Spleen (tissue), 11 donors: ENCODE data around the gene PMP22. TPM values are rescaled to one million over a fixed set of nuclear protein-coding genes. Genes with fewer than 3 reads are reported as not detected.

Source experiments
- DNase-seq: peaks from one replicate; pipeline ENCODE4 v3.0.0-alpha.2; 2020
- H3K27ac ChIP-seq, 8 donors: fragments of 200-600 bp; sonication (generic) in 7 of 8; 1 replicate in 4 of 8; 2 replicates in 4 of 8; pipeline versions ENCODE4 v1.5.0 to v1.8.0; 2016 to 2021; ENCODE audit warnings: inconsistent platforms in 4 of 8, mild to moderate bottlenecking in 4 of 8, moderate library complexity in 1 of 8
- H3K27me3 ChIP-seq, 7 donors: fragments of 200-600 bp; sonication (generic) in 6 of 7; replicated peaks in 1 of 7; 1 replicate in 4 of 7; 2 replicates in 3 of 7; pipeline versions ENCODE4 v1.5.0 to v1.8.0; 2016 to 2021; ENCODE audit warnings: inconsistent platforms in 3 of 7, mild to moderate bottlenecking in 1 of 7
- H3K36me3 ChIP-seq, 6 donors: fragments of 200-600 bp; sonication (generic) in 5 of 6; 1 replicate in 4 of 6; 2 replicates in 2 of 6; pipeline versions ENCODE4 v1.5.0 to v1.8.0; 2016 to 2021; ENCODE audit warnings: inconsistent platforms in 2 of 6
- H3K4me1 ChIP-seq, 6 donors: fragments of 200-600 bp; sonication (generic) in 5 of 6; 1 replicate in 3 of 6; 2 replicates in 3 of 6; pipeline versions ENCODE4 v1.5.0 to v1.8.0; 2016 to 2021; ENCODE audit warnings: inconsistent platforms in 3 of 6
- H3K4me3 ChIP-seq, 8 donors: fragments of 200-600 bp; sonication (generic) in 7 of 8; 1 replicate in 4 of 8; 2 replicates in 4 of 8; pipeline versions ENCODE4 v1.5.0 to v1.8.0; 2016 to 2021; ENCODE audit warnings: inconsistent platforms in 4 of 8, mild to moderate bottlenecking in 4 of 8, moderate library complexity in 2 of 8
- H3K9me3 ChIP-seq, 8 donors: fragments of 200-600 bp; sonication (generic) in 7 of 8; 1 replicate in 4 of 8; 2 replicates in 4 of 8; pipeline versions ENCODE4 v1.5.0 to v1.8.0; 2016 to 2021; ENCODE audit warnings: inconsistent platforms in 4 of 8
- CTCF ChIP-seq, 11 experiments: fragments of 200-600 bp in 7 of 11; fragments of 450-650 bp in 4 of 11; sonication (generic) in 4 of 11; IDR thresholded peaks in 8 of 11; conservative IDR thresholded peaks in 3 of 11; 1 replicate in 7 of 11; 2 replicates in 4 of 11; pipeline versions ENCODE4 v1.4.0 to v1.8.0; 2016 to 2021; ENCODE audit warnings: antibody characterized with exemption in 11 of 11, inconsistent platforms in 4 of 11, mild to moderate bottlenecking in 1 of 11
- POLR2A ChIP-seq, 3 donors: fragments of 450-650 bp; IDR thresholded peaks; one replicate each; pipeline ENCODE4 v1.5.1; 2017; ENCODE audit warnings: antibody characterized with exemption in 3 of 3, mild to moderate bottlenecking in 1 of 3
- POLR2AphosphoS5 ChIP-seq, 3 donors: sonication (generic); formaldehyde crosslinking; IDR thresholded peaks; one replicate each; pipeline ENCODE4 v1.5.1; 2017; ENCODE audit warnings: antibody characterized with exemption in 3 of 3
- WGBS, 5 donors: extraction: QIAGEN DNeasy Blood & Tissue Kit in 3 of 5; methylation state at CpG; one replicate each; pipeline versions ENCODE4 v1.1.5 to v1.1.7; 2013 to 2018; 5-methylcytosine and 5-hydroxymethylcytosine counted together
- intact Hi-C: fragments of 100-400 bp; cut with DNase I; formaldehyde crosslinking; loops from one replicate; pipeline ENCODE4 v1.15.0; 2023; ENCODE audit warnings: low total_unique reads
- polyA plus RNA-seq, 3 donors: library from polyadenylated mRNA; stranded (reverse); fragments of 200-250 nt; gene quantifications; one replicate each; pipeline ENCODE4 v1.2.1, GENCODE V29; 2013
- total RNA-seq, 7 donors: library from RNA; depleted of rRNA in 3 of 7; stranded (reverse); fragments of >200 nt in 3 of 7; fragmentation: NEBNext Ultra II Directional in 4 of 7; extraction: Animal tissue kit (Norgen Biotek cat#: 25700) in 4 of 7; gene quantifications; one replicate each; pipeline versions ENCODE4 v1.1.0 to v1.2.1, GENCODE V29; 2016 to 2021
- donor health status: healthy with polysubstance abuse.
- donor health status: DM: no; HTN: no; CAD: no; lungs with moderate emphysema.
- donor health status: DM: no; HTN: no; CAD: no.
- donor health status: Bipolar disorder and iron deficiency.
- donor health status: healthy.
- donor health status: DM: no; HTN: no; CAD: no.
- donor health status: DM: yes; HTN: yes; CAD: no.

PMP22 gene
- total and polyA plus RNA-seq, 10 donors: 9.5 to 40.0 (median 32.1) TPM

- TF ChIP-seq CTCF (IDR thresholded peaks at IDR 0.05 in 8 of 11, conservative IDR thresholded peaks at IDR 0.05 in 3 of 11): no peak
- TF ChIP-seq POLR2AphosphoS5 (IDR thresholded peaks at IDR 0.05): no peak
- 87 to 96% (median 92%) methylated on average over 6 of the region's 6 CpGs for WGBS, 5 donors
- no peaks in the 10 kb centered on the region for H3K36me3 ChIP-seq
- no peak overlapping the region for H3K27ac ChIP-seq
- H3K27me3 ChIP-seq: peaks cover 0 to 13% (median 0%) of the 10 kb centered on the region in 7 donors
- H3K4me1 ChIP-seq: no peaks in the 10 kb centered on the region
- DNase-seq: no peak
- intact Hi-C loops: no loop called here
- no peak overlapping the region for H3K4me3 ChIP-seq
- no peaks in the 10 kb centered on the region for H3K9me3 ChIP-seq
These were observed 36.7 kb upstream of the PMP22 start for GRCh38 chr17:15301845-15302244.

- H3K36me3 ChIP-seq: no peaks in the 10 kb centered on the region
- TF ChIP-seq POLR2A (IDR thresholded peaks at IDR 0.05): no peak
- TF ChIP-seq POLR2AphosphoS5 (IDR thresholded peaks at IDR 0.05): no peak
- no peak for TF ChIP-seq CTCF (IDR thresholded peaks at IDR 0.05 in 8 of 11, conservative IDR thresholded peaks at IDR 0.05 in 3 of 11)
- no peak overlapping the region for H3K27ac ChIP-seq
- intact Hi-C loops: no loop called here
- 72 to 87% (median 81%) methylated on average over 5 of the region's 5 CpGs for WGBS, 5 donors
- H3K9me3 ChIP-seq: no peaks in the 10 kb centered on the region
- no peak for DNase-seq
- no peaks in the 10 kb centered on the region for H3K4me1 ChIP-seq
- no peak overlapping the region for H3K4me3 ChIP-seq
- peaks cover 0 to 13% (median 0%) of the 10 kb centered on the region in 7 donors for H3K27me3 ChIP-seq
These were observed 33.0 kb upstream of the PMP22 start for GRCh38 chr17:15298176-15298575.

GRCh38 chr17:15293558-15293957 lies 28.4 kb upstream of the PMP22 start:
- Histone ChIP-seq H3K36me3 (no peaks in the 10 kb centered on the region), H3K4me1 (no peaks in the 10 kb centered on the region), H3K27ac (no peak overlapping the region), H3K4me3 (no peak overlapping the region), H3K9me3 (no peaks in the 10 kb centered on the region), H3K27me3 (peaks cover 0 to 4% (median 0%) of the 10 kb centered on the region in 7 donors)
- WGBS, 5 donors: 77 to 89% (median 80%) methylated on average over 3 of the region's 3 CpGs
- intact Hi-C loops: no loop called here
- no peak for DNase-seq
- TF ChIP-seq POLR2A (IDR thresholded peaks at IDR 0.05) (no peak), CTCF (IDR thresholded peaks at IDR 0.05 in 8 of 11, conservative IDR thresholded peaks at IDR 0.05 in 3 of 11) (no peak), POLR2AphosphoS5 (IDR thresholded peaks at IDR 0.05) (no peak)

- peaks cover 0 to 11% (median 0%) of the 10 kb centered on the region in 7 donors for H3K27me3 ChIP-seq
- H3K4me1 ChIP-seq: no peaks in the 10 kb centered on the region
- 70 to 85% (median 79%) methylated on average over 8 of the region's 8 CpGs for WGBS, 5 donors
- no peak for DNase-seq
- H3K4me3 ChIP-seq: no peak overlapping the region
- no peak overlapping the region for H3K27ac ChIP-seq
- TF ChIP-seq POLR2A (IDR thresholded peaks at IDR 0.05) (no peak), CTCF (IDR thresholded peaks at IDR 0.05 in 8 of 11, conservative IDR thresholded peaks at IDR 0.05 in 3 of 11) (no peak), POLR2AphosphoS5 (IDR thresholded peaks at IDR 0.05) (no peak)
- H3K9me3 ChIP-seq: no peaks in the 10 kb centered on the region
- intact Hi-C loops: no loop called here
- no peaks in the 10 kb centered on the region for H3K36me3 ChIP-seq
These were observed 26.7 kb upstream of the PMP22 start for GRCh38 chr17:15291674-15292361.
